HepG2 (cell line): Measurements from ENCODE around the gene TBCEL. TPM values are rescaled to one million over a fixed set of nuclear protein-coding genes. Genes with fewer than 3 reads are reported as not detected.

Experiments used
- ATAC-seq: fragments of 200-7000 bp; cut with Tn5 transposase; 3 replicates; pipeline ENCODE4 v1.9.1; 2020; ENCODE audit warnings: mild to moderate bottlenecking, moderate library complexity
- BruUV-seq: library from RNA; stranded (reverse); fragments of 400-500 nt; replicated peaks from 2 replicates; lab custom pipeline; 2021; lab: Mats Ljungman, UMichigan
- CTCF ChIA-PET: fragments of 300-600 bp; formaldehyde crosslinking; extraction: SDS; loops from one replicate; lab custom pipeline; 2021; ENCODE audit warnings: low total read pairs, inconsistent platforms, low intra/inter-chr PET ratio; lab: Yijun Ruan, JAX
- POLR2A ChIA-PET: fragments of 350-600 bp; sonication (Branson Sonifier 250); formaldehyde crosslinking; loops from one replicate; lab custom pipeline; 2020; ENCODE audit warnings: antibody characterized with exemption, inconsistent platforms; lab: Yijun Ruan, JAX
- DNase-seq: peaks from one replicate; pipeline ENCODE4 v3.0.0-alpha.2; 2015; ENCODE audit warnings: low spot score
- FAIRE-seq: peaks from 3 replicates; lab custom pipeline; 2011; peaks lifted over from hg19 to GRCh38; lab: Jason Lieb, UNC
- H2AFZ ChIP-seq: one replicate; pipeline ENCODE4 v1.6.1; 2011; ENCODE audit warnings: low read length, inconsistent platforms
- H3K27ac ChIP-seq: fragments of 300-600 bp; 3 replicates; pipeline ENCODE4 v1.8.0; 2011; ENCODE audit warnings: mixed run types, mild to moderate bottlenecking, mixed read lengths, low read length, inconsistent platforms; ENCODE audit not compliant: insufficient read depth; ENCODE audit errors: extremely low read length
- H3K27me3 ChIP-seq, 2 experiments: fragments of 200-600 bp in 1 of 2; 2 replicates in 1 of 2; 3 replicates in 1 of 2; pipeline versions ENCODE4 v1.6.0 to v1.8.0; 2011; ENCODE audit warnings: low read length in 2 of 2, mild to moderate bottlenecking in 2 of 2, moderate library complexity in 2 of 2, inconsistent platforms in 1 of 2; ENCODE audit not compliant: insufficient read depth in 2 of 2, control insufficient read depth in 1 of 2
- H3K36me3 ChIP-seq, 2 experiments: fragments of 200-600 bp in 1 of 2; replicated peaks in 1 of 2; 2 replicates in 1 of 2; 3 replicates in 1 of 2; pipeline versions ENCODE4 v1.5.1 to v1.8.0; 2011; ENCODE audit warnings: low read length in 2 of 2, inconsistent platforms in 1 of 2; ENCODE audit not compliant: insufficient read depth in 2 of 2, control insufficient read depth in 1 of 2
- H3K4me1 ChIP-seq: 2 replicates; pipeline ENCODE4 v1.5.1; 2012; ENCODE audit warnings: low read length, inconsistent platforms; ENCODE audit not compliant: insufficient read depth
- H3K4me2 ChIP-seq: 2 replicates; pipeline ENCODE4 v1.6.0; 2011; ENCODE audit warnings: low read depth, low read length, inconsistent platforms
- H3K4me3 ChIP-seq, 3 experiments: fragments of 200-600 bp in 1 of 3; sonication (generic), shearing (Covaris generic) in 1 of 3; replicated peaks in 1 of 3; 2 replicates each; pipeline ENCODE4 v1.5.1; 2011 to 2016; ENCODE audit warnings: low read length in 3 of 3, inconsistent platforms in 2 of 3, low read depth in 2 of 3, mild to moderate bottlenecking in 2 of 3, control low read depth in 1 of 3, mixed read lengths in 1 of 3; ENCODE audit not compliant: insufficient read depth in 1 of 3
- H3K79me2 ChIP-seq: one replicate; pipeline ENCODE4 v1.6.1; 2011; ENCODE audit warnings: low read length, inconsistent platforms; ENCODE audit not compliant: insufficient read depth
- H3K9ac ChIP-seq: 2 replicates; pipeline ENCODE4 v1.6.0; 2011; ENCODE audit warnings: mild to moderate bottlenecking, low read depth, low read length, inconsistent platforms; ENCODE audit not compliant: insufficient read depth
- H3K9me3 ChIP-seq: 2 replicates; pipeline ENCODE4 v1.5.1; 2012; ENCODE audit warnings: mild to moderate bottlenecking, low read length
- H4K20me1 ChIP-seq: 2 replicates; pipeline ENCODE4 v1.6.0; 2011; ENCODE audit warnings: inconsistent platforms, mild to moderate bottlenecking, low read length, moderate library complexity; ENCODE audit not compliant: insufficient read depth
- HOXA9 ChIP-seq: sonication (generic); formaldehyde crosslinking; IDR thresholded peaks from 2 replicates; pipeline ENCODE4 v1.8.1; 2022; ENCODE audit warnings: missing genetic modification reagents, mild to moderate bottlenecking, moderate library complexity, borderline replicate concordance
- JDP2 ChIP-seq: sonication (generic); formaldehyde crosslinking; IDR thresholded peaks from 2 replicates; pipeline ENCODE4 v1.8.1; 2022; ENCODE audit warnings: missing genetic modification reagents, borderline replicate concordance
- MTF1 ChIP-seq: sonication (generic); formaldehyde crosslinking; IDR thresholded peaks from 2 replicates; pipeline ENCODE4 v1.5.0; 2020; ENCODE audit warnings: missing genetic modification reagents
- SMYD3 ChIP-seq: sonication (generic); formaldehyde crosslinking; IDR thresholded peaks from 2 replicates; pipeline ENCODE4 v1.8.1; 2023; ENCODE audit warnings: mild to moderate bottlenecking, missing genetic modification reagents
- TBX2 ChIP-seq: sonication (generic); formaldehyde crosslinking; IDR thresholded peaks from 2 replicates; pipeline ENCODE4 v1.5.0; 2020; ENCODE audit warnings: missing genetic modification reagents, mild to moderate bottlenecking, borderline replicate concordance
- WIZ ChIP-seq: sonication (generic); formaldehyde crosslinking; IDR thresholded peaks from 2 replicates; pipeline ENCODE4 v1.5.1; 2020; ENCODE audit warnings: mild to moderate bottlenecking, missing genetic modification reagents
- ZNF335 ChIP-seq: sonication (generic); formaldehyde crosslinking; IDR thresholded peaks from 2 replicates; pipeline ENCODE4 v1.4.0; 2020; ENCODE audit warnings: missing genetic modification reagents
- ZNF367 ChIP-seq: sonication (generic); formaldehyde crosslinking; IDR thresholded peaks from 2 replicates; pipeline ENCODE4 v1.4.0; 2020; ENCODE audit warnings: missing genetic modification reagents, borderline replicate concordance
- ZNF557 ChIP-seq: sonication (generic); formaldehyde crosslinking; IDR thresholded peaks from 2 replicates; pipeline ENCODE4 v1.4.0; 2020; ENCODE audit warnings: missing genetic modification reagents
- WGBS: methylation state at CpG from one replicate; pipeline ENCODE4 v1.1.6; 2017; ENCODE audit warnings: low lambda C conversion rate; 5-methylcytosine and 5-hydroxymethylcytosine counted together
- in situ Hi-C: cut with HindIII; loops from 2 replicates; pipeline ENCODE4 v1.10.0; 2017; ENCODE audit warnings: low pct_unique_long_range_greater_than_20kb; ENCODE audit not compliant: extremely low pct_ligation_motif_present
- intact Hi-C: fragments of 100-400 bp; cut with micrococcal nuclease; formaldehyde crosslinking; loops from one replicate; pipeline ENCODE4 v1.10.0; 2022; ENCODE audit not compliant: unreplicated experiment
- polyA plus RNA-seq, 8 experiments: library from polyadenylated mRNA; depleted of rRNA in 3 of 8; stranded (reverse) in 7 of 8; unstranded in 1 of 8; fragments of >200 nt; fragmentation: Illumina TruSeq in 4 of 8; extraction: Trizol in 4 of 8; gene quantifications; 2 replicates each; pipeline versions ENCODE4 v1.2.1 to v1.2.3, GENCODE V29; 2011 to 2016; ENCODE audit warnings: low read depth in 4 of 8, missing spikeins in 1 of 8, mixed read lengths in 1 of 8; ENCODE audit not compliant: insufficient read depth in 1 of 8
- total RNA-seq, 5 experiments: library from RNA; depleted of rRNA; stranded (reverse); fragments of >200 nt; fragmentation: Illumina TruSeq; extraction: Trizol; gene quantifications; 2 replicates each; pipeline ENCODE4 v1.2.3, GENCODE V29; 2016; ENCODE audit warnings: low read depth in 1 of 5
- TF ChIP-seq, protein P1 (sequence below): sonication (generic); formaldehyde crosslinking; IDR thresholded peaks from 2 replicates; pipeline ENCODE4 v1.5.0; 2020; ENCODE audit warnings: mild to moderate bottlenecking, missing genetic modification reagents, borderline replicate concordance
- TF ChIP-seq, protein P2 (sequence below): sonication (generic); formaldehyde crosslinking; IDR thresholded peaks from 2 replicates; pipeline ENCODE4 v1.9.0; 2022; ENCODE audit warnings: low read depth, missing genetic modification reagents
- TF ChIP-seq, protein P3 (sequence below): sonication (generic); formaldehyde crosslinking; IDR thresholded peaks from 2 replicates; pipeline ENCODE4 v1.4.0; 2020; ENCODE audit warnings: missing genetic modification reagents, mild to moderate bottlenecking, borderline replicate concordance

Gene TBCEL
- total and polyA plus RNA-seq, 2 of the 13 experiments (the other 11 are each of a cell fraction or from before 2014, with no cell fraction given): 6.1 to 12.5 TPM

DNA sequence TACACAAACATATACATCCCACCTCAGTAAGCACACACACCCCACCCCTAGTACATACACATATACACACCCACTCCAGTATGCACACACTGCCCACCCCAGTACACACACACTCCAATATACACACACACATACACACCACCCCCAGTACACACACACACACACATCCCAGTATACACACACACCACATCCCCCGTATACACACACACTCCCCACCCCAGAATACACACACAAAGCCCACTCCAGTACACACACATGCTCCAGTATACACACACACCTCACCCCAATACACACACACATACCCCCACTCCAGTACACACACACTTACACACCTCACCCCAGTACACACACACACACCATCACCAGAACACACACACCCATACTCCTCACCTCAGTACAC, 84.5 kb downstream of the TBCEL start:
- Histone ChIP-seq H3K36me3 (no peaks in the 10 kb centered on the region), H2AFZ (no peak overlapping the region), H3K4me1 (no peaks in the 10 kb centered on the region), H3K27me3 (peaks cover 0 to 12% of the 10 kb centered on the region in 2 experiments; a peak in 1 of 5 replicates), H3K9me3 (no peaks in the 10 kb centered on the region), H3K4me2 (no peak overlapping the region), H3K9ac (no peak overlapping the region), H3K27ac (no peak overlapping the region), H4K20me1 (no peaks in the 10 kb centered on the region), H3K4me3 (no peak overlapping the region), H3K79me2 (no peaks in the 10 kb centered on the region)
- DNase-seq: no peak
- ChIA-PET CTCF (no interaction called here), POLR2A (no interaction called here)
- in situ Hi-C loops (no loop called here), intact Hi-C loops (no loop called here)
- BruUV-seq: no TSS peak
- no peak for ATAC-seq
- FAIRE-seq: no peak
- 0% methylated on average over 1 of the region's 1 CpG for WGBS
- TF ChIP-seq, protein P1, sequence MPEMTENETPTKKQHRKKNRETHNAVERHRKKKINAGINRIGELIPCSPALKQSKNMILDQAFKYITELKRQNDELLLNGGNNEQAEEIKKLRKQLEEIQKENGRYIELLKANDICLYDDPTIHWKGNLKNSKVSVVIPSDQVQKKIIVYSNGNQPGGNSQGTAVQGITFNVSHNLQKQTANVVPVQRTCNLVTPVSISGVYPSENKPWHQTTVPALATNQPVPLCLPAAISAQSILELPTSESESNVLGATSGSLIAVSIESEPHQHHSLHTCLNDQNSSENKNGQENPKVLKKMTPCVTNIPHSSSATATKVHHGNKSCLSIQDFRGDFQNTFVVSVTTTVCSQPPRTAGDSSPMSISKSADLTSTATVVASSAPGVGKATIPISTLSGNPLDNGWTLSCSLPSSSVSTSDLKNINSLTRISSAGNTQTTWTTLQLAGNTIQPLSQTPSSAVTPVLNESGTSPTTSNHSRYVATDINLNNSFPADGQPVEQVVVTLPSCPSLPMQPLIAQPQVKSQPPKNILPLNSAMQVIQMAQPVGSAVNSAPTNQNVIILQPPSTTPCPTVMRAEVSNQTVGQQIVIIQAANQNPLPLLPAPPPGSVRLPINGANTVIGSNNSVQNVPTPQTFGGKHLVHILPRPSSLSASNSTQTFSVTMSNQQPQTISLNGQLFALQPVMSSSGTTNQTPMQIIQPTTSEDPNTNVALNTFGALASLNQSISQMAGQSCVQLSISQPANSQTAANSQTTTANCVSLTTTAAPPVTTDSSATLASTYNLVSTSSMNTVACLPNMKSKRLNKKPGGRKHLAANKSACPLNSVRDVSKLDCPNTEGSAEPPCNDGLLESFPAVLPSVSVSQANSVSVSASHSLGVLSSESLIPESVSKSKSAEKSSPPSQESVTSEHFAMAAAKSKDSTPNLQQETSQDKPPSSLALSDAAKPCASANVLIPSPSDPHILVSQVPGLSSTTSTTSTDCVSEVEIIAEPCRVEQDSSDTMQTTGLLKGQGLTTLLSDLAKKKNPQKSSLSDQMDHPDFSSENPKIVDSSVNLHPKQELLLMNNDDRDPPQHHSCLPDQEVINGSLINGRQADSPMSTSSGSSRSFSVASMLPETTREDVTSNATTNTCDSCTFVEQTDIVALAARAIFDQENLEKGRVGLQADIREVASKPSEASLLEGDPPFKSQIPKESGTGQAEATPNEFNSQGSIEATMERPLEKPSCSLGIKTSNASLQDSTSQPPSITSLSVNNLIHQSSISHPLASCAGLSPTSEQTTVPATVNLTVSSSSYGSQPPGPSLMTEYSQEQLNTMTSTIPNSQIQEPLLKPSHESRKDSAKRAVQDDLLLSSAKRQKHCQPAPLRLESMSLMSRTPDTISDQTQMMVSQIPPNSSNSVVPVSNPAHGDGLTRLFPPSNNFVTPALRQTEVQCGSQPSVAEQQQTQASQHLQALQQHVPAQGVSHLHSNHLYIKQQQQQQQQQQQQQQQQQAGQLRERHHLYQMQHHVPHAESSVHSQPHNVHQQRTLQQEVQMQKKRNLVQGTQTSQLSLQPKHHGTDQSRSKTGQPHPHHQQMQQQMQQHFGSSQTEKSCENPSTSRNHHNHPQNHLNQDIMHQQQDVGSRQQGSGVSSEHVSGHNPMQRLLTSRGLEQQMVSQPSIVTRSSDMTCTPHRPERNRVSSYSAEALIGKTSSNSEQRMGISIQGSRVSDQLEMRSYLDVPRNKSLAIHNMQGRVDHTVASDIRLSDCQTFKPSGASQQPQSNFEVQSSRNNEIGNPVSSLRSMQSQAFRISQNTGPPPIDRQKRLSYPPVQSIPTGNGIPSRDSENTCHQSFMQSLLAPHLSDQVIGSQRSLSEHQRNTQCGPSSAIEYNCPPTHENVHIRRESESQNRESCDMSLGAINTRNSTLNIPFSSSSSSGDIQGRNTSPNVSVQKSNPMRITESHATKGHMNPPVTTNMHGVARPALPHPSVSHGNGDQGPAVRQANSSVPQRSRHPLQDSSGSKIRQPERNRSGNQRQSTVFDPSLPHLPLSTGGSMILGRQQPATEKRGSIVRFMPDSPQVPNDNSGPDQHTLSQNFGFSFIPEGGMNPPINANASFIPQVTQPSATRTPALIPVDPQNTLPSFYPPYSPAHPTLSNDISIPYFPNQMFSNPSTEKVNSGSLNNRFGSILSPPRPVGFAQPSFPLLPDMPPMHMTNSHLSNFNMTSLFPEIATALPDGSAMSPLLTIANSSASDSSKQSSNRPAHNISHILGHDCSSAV (CRISPR knock-in tag): no peak
- TF ChIP-seq ZNF557 (CRISPR knock-in tag) (no peak), JDP2 (CRISPR knock-in tag) (no peak), MTF1 (CRISPR knock-in tag) (no peak), HOXA9 (CRISPR knock-in tag) (no peak), ZNF335 (no peak), TBX2 (CRISPR knock-in tag) (no peak), ZNF367 (CRISPR knock-in tag) (no peak), WIZ (CRISPR knock-in tag) (no peak), SMYD3 (CRISPR knock-in tag) (no peak)
- TF ChIP-seq, protein P2, sequence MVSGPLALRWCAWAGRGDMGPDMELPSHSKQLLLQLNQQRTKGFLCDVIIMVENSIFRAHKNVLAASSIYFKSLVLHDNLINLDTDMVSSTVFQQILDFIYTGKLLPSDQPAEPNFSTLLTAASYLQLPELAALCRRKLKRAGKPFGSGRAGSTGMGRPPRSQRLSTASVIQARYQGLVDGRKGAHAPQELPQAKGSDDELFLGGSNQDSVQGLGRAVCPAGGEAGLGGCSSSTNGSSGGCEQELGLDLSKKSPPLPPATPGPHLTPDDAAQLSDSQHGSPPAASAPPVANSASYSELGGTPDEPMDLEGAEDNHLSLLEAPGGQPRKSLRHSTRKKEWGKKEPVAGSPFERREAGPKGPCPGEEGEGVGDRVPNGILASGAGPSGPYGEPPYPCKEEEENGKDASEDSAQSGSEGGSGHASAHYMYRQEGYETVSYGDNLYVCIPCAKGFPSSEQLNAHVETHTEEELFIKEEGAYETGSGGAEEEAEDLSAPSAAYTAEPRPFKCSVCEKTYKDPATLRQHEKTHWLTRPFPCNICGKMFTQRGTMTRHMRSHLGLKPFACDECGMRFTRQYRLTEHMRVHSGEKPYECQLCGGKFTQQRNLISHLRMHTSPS (CRISPR knock-in tag): no peak
- TF ChIP-seq, protein P3, sequence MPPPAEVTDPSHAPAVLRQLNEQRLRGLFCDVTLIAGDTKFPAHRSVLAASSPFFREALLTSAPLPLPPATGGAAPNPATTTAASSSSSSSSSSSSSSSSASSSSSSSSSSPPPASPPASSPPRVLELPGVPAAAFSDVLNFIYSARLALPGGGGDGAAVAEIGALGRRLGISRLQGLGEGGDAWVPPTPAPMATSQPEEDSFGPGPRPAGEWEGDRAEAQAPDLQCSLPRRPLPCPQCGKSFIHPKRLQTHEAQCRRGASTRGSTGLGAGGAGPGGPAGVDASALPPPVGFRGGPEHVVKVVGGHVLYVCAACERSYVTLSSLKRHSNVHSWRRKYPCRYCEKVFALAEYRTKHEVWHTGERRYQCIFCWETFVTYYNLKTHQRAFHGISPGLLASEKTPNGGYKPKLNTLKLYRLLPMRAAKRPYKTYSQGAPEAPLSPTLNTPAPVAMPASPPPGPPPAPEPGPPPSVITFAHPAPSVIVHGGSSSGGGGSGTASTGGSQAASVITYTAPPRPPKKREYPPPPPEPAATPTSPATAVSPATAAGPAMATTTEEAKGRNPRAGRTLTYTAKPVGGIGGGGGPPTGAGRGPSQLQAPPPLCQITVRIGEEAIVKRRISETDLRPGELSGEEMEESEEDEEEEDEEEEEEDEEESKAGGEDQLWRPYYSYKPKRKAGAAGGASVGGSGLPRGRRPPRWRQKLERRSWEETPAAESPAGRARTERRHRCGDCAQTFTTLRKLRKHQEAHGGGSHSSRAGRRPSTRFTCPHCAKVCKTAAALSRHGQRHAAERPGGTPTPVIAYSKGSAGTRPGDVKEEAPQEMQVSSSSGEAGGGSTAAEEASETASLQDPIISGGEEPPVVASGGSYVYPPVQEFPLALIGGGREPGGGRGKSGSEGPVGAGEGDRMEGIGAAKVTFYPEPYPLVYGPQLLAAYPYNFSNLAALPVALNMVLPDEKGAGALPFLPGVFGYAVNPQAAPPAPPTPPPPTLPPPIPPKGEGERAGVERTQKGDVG (CRISPR knock-in tag): no peak
